ENCODE data around the gene UTP11. TPM values are rescaled to one million over a fixed set of nuclear protein-coding genes. Genes with fewer than 3 reads are reported as not detected.

The UTP11 gene
- total and polyA plus RNA-seq, 4 donors, result 11.0 to 17.8 (median 11.8) TPM

DNA sequence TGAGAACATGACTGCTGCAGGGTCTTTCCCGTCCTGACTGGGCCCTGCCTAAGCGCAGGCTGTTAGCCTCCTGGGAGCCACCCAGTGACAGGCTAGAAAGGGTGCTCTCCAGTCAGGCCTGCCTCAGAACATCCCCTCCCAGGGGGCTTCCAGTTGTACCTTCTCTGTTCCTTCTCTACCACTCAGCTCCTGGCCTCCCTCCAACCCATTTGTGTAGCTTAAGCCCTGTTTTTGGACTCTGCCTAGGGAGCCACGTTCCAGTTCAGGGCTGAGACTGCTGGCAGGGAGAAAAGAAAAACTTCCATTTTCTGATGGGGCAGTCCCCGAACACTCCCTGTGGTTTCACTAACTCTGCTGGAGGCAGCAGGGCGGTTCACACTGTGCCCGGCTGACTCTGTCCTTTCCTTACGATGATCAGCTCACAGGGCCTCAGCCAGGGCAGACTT is 49.4 kb downstream of the UTP11 start:
- H3K4me1 ChIP-seq (ENCODE audit: control insufficient read depth in 4 of 4, insufficient read depth in 4 of 4, low read length in 3 of 4), result no peaks in the 10 kb centered on the region
- 82% methylated on average over 7 of the region's 7 CpGs for WGBS
- DNase-seq (ENCODE audit: low spot score), result no peak
- TF ChIP-seq SP1 (IDR thresholded peaks at IDR 0.05), result no peak
- TF ChIP-seq FOXA2 (IDR thresholded peaks at IDR 0.05), result no peak
- TF ChIP-seq EGR1 (IDR thresholded peaks at IDR 0.05; ENCODE audit: low read depth in 2 of 2), result no peak
- no peak for TF ChIP-seq TAF1 (conservative IDR thresholded peaks at IDR 0.05)
- TF ChIP-seq, protein P1, sequence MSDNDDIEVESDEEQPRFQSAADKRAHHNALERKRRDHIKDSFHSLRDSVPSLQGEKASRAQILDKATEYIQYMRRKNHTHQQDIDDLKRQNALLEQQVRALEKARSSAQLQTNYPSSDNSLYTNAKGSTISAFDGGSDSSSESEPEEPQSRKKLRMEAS (IDR thresholded peaks at IDR 0.05), result no peak
- TF ChIP-seq GABPA (IDR thresholded peaks at IDR 0.05 in 1 of 2, conservative IDR thresholded peaks at IDR 0.05 in 1 of 2), result no peak
- TF ChIP-seq, protein P2, sequence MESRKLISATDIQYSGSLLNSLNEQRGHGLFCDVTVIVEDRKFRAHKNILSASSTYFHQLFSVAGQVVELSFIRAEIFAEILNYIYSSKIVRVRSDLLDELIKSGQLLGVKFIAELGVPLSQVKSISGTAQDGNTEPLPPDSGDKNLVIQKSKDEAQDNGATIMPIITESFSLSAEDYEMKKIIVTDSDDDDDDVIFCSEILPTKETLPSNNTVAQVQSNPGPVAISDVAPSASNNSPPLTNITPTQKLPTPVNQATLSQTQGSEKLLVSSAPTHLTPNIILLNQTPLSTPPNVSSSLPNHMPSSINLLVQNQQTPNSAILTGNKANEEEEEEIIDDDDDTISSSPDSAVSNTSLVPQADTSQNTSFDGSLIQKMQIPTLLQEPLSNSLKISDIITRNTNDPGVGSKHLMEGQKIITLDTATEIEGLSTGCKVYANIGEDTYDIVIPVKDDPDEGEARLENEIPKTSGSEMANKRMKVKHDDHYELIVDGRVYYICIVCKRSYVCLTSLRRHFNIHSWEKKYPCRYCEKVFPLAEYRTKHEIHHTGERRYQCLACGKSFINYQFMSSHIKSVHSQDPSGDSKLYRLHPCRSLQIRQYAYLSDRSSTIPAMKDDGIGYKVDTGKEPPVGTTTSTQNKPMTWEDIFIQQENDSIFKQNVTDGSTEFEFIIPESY (IDR thresholded peaks at IDR 0.05), result no peak
- no peak for TF ChIP-seq YY1 (IDR thresholded peaks at IDR 0.05)
- TF ChIP-seq RAD21 (IDR thresholded peaks at IDR 0.05), result no peak
- TF ChIP-seq RXRA (IDR thresholded peaks at IDR 0.05), result no peak
- TF ChIP-seq, protein P3, sequence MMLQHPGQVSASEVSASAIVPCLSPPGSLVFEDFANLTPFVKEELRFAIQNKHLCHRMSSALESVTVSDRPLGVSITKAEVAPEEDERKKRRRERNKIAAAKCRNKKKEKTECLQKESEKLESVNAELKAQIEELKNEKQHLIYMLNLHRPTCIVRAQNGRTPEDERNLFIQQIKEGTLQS (IDR thresholded peaks at IDR 0.05), result no peak
- TF ChIP-seq, protein P4, sequence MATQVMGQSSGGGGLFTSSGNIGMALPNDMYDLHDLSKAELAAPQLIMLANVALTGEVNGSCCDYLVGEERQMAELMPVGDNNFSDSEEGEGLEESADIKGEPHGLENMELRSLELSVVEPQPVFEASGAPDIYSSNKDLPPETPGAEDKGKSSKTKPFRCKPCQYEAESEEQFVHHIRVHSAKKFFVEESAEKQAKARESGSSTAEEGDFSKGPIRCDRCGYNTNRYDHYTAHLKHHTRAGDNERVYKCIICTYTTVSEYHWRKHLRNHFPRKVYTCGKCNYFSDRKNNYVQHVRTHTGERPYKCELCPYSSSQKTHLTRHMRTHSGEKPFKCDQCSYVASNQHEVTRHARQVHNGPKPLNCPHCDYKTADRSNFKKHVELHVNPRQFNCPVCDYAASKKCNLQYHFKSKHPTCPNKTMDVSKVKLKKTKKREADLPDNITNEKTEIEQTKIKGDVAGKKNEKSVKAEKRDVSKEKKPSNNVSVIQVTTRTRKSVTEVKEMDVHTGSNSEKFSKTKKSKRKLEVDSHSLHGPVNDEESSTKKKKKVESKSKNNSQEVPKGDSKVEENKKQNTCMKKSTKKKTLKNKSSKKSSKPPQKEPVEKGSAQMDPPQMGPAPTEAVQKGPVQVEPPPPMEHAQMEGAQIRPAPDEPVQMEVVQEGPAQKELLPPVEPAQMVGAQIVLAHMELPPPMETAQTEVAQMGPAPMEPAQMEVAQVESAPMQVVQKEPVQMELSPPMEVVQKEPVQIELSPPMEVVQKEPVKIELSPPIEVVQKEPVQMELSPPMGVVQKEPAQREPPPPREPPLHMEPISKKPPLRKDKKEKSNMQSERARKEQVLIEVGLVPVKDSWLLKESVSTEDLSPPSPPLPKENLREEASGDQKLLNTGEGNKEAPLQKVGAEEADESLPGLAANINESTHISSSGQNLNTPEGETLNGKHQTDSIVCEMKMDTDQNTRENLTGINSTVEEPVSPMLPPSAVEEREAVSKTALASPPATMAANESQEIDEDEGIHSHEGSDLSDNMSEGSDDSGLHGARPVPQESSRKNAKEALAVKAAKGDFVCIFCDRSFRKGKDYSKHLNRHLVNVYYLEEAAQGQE (IDR thresholded peaks at IDR 0.05), result no peak
- no peak for TF ChIP-seq HNF4A (conservative IDR thresholded peaks at IDR 0.05)
- no peak for TF ChIP-seq HNF4G (IDR thresholded peaks at IDR 0.05)
- no peak for TF ChIP-seq FOXA1 (IDR thresholded peaks at IDR 0.05)
- TF ChIP-seq, protein P5, sequence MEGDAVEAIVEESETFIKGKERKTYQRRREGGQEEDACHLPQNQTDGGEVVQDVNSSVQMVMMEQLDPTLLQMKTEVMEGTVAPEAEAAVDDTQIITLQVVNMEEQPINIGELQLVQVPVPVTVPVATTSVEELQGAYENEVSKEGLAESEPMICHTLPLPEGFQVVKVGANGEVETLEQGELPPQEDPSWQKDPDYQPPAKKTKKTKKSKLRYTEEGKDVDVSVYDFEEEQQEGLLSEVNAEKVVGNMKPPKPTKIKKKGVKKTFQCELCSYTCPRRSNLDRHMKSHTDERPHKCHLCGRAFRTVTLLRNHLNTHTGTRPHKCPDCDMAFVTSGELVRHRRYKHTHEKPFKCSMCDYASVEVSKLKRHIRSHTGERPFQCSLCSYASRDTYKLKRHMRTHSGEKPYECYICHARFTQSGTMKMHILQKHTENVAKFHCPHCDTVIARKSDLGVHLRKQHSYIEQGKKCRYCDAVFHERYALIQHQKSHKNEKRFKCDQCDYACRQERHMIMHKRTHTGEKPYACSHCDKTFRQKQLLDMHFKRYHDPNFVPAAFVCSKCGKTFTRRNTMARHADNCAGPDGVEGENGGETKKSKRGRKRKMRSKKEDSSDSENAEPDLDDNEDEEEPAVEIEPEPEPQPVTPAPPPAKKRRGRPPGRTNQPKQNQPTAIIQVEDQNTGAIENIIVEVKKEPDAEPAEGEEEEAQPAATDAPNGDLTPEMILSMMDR (IDR thresholded peaks at IDR 0.05; ENCODE audit: low read depth, low read length, missing input control), result no peak
- no peak for TF ChIP-seq JUND (IDR thresholded peaks at IDR 0.05)
- no peak for TF ChIP-seq NR2F2 (IDR thresholded peaks at IDR 0.05)
- H3K36me3 ChIP-seq (ENCODE audit: control insufficient read depth in 4 of 4, insufficient read depth in 3 of 4, low read depth in 1 of 4, low read length in 3 of 4), result no peaks in the 10 kb centered on the region
- no peaks in the 10 kb centered on the region for H3K9me3 ChIP-seq (ENCODE audit: control insufficient read depth in 4 of 4, low read length in 3 of 4)
- no peaks in the 10 kb centered on the region for H3K27me3 ChIP-seq (ENCODE audit: control insufficient read depth in 4 of 4, insufficient read depth in 4 of 4, low read length in 3 of 4)
- H3K9ac ChIP-seq (ENCODE audit: low read depth in 1 of 2, low read length in 2 of 2), result no peak overlapping the region
- H3K4me3 ChIP-seq (ENCODE audit: low read depth in 1 of 3, low read length in 3 of 3), result no peak overlapping the region
- H3K27ac ChIP-seq (ENCODE audit: low read depth in 1 of 2, low read length in 2 of 2), result no peak overlapping the region
